Progenitor cell of endocrine pancreas (in vitro differentiated cells): ENCODE results near the gene PRCD. TPM values are rescaled to one million over a fixed set of nuclear protein-coding genes. Genes with fewer than 3 reads are reported as not detected.
"Not testable (repeated sequence)": the region's sequence is repeated elsewhere in the genome, so short reads cannot be mapped to it uniquely, and the experiment has no call there.

Experiments used
- DNase-seq: peaks from one replicate; pipeline ENCODE4 v3.0.0; 2021; ENCODE audit warnings: low spot score; ENCODE audit not compliant: unreplicated experiment
- H3K27ac Mint-ChIP-seq: 2 replicates; pipeline ENCODE4 v1.8.0; 2021; ENCODE audit warnings: mild to moderate bottlenecking, moderate library complexity, mixed read lengths
- H3K27me3 Mint-ChIP-seq: 2 replicates; pipeline ENCODE4 v1.8.0; 2021; ENCODE audit warnings: mixed read lengths
- H3K36me3 Mint-ChIP-seq: 2 replicates; pipeline ENCODE4 v1.8.0; 2022; ENCODE audit warnings: mixed read lengths; ENCODE audit not compliant: insufficient read depth
- H3K4me1 Mint-ChIP-seq: 2 replicates; pipeline ENCODE4 v1.8.0; 2021; ENCODE audit warnings: low read depth, mixed read lengths
- H3K4me3 Mint-ChIP-seq: 2 replicates; pipeline ENCODE4 v1.8.0; 2021; ENCODE audit warnings: low read depth, mild to moderate bottlenecking, moderate library complexity, mixed read lengths
- H3K9me3 Mint-ChIP-seq: 2 replicates; pipeline ENCODE4 v1.8.0; 2021; ENCODE audit warnings: low read depth, mixed read lengths
- CTCF ChIP-seq: fragments of 200-600 bp; sonication (generic); IDR thresholded peaks from one replicate; pipeline ENCODE4 v1.5.0; 2021; ENCODE audit warnings: antibody characterized with exemption, mild to moderate bottlenecking; ENCODE audit not compliant: unreplicated experiment
- total RNA-seq: library from RNA; stranded (reverse); gene quantifications from 2 replicates; pipeline ENCODE4 v1.2.1, GENCODE V29; 2021

The PRCD gene
- total RNA-seq, 1 donor from 2014 or later = 0.86 TPM

- no peaks in the 10 kb centered on the region for H3K4me1 Mint-ChIP-seq
- no peaks in the 10 kb centered on the region for H3K9me3 Mint-ChIP-seq
- TF ChIP-seq CTCF = no peak
- H3K27me3 Mint-ChIP-seq = peaks cover 27% of the 10 kb centered on the region
- H3K36me3 Mint-ChIP-seq = no peaks in the 10 kb centered on the region
- no peak for DNase-seq
- H3K4me3 Mint-ChIP-seq = no peak overlapping the region
- H3K27ac Mint-ChIP-seq = no peak overlapping the region
These were observed 26.5 kb upstream of the PRCD start for GRCh38 chr17:76513306-76513692.

DNA sequence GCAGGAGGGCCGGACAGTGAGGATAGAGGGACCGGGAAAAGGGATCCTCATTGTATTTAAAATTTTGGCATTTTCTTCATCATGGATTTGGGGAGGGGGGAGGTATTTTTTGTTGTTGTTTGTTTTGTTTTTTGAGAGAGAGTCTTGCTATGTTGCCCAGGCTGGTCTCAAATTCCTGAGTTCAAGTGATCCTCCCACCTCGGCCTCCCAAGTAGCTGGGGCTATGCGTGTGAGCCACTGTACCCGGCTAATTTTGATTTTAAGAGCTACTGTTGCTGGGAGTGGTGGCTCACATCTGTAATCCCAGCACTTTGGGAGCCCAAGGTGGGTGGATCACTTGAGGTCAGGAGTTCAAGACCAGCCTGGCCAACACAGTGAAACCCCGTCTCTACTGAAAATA lies 25.5 kb upstream of the PRCD start:
- not testable (repeated sequence) for H3K9me3 Mint-ChIP-seq, H3K27ac Mint-ChIP-seq, H3K4me1 Mint-ChIP-seq, DNase-seq, H3K36me3 Mint-ChIP-seq, H3K4me3 Mint-ChIP-seq
- peaks cover 24% of the 10 kb centered on the region for H3K27me3 Mint-ChIP-seq

DNA sequence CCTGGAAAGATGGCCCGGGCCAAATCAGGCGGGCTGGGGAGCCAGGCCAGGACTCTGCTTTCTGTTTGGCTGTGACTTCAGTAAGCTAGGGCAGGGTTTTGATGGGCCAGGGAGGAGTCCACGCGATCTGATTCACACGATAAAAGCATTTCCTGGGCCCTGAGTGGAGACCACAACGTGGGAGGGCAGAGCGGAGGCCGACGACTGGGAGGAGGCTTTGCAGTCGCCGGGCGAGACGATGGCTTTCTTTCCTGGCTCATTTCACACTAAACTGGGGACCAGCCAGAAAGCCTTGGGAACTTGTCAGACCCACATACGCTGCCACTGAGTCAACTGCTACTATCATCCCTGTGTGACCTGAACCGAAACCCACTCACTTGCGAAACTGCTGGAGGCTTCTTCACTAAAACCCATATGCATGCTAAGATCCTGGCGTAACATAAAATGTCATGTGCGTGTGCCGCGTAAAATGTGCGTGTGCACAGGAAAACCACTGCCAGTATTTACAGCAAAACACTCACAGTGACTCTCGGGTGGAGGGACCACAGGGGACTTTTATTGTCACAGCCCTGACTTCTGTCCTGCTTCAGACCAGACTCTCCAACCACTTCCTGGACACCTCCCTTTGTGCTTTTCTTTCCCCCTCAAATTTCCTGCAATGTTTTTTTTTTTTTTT lies 24.4 kb upstream of the PRCD start:
- H3K27ac Mint-ChIP-seq = no peak overlapping the region
- no peaks in the 10 kb centered on the region for H3K9me3 Mint-ChIP-seq
- H3K4me3 Mint-ChIP-seq = no peak overlapping the region
- H3K27me3 Mint-ChIP-seq = peaks cover 32% of the 10 kb centered on the region
- no peak for TF ChIP-seq CTCF
- no peak for DNase-seq
- no peaks in the 10 kb centered on the region for H3K36me3 Mint-ChIP-seq
- no peaks in the 10 kb centered on the region for H3K4me1 Mint-ChIP-seq

GRCh38 chr17:76517638-76518038 lies 22.2 kb upstream of the PRCD start:
- Mint-ChIP-seq H3K4me3 (no peak overlapping the region), H3K4me1 (no peaks in the 10 kb centered on the region), H3K9me3 (no peaks in the 10 kb centered on the region), H3K27me3 (peaks cover 39% of the 10 kb centered on the region), H3K36me3 (no peaks in the 10 kb centered on the region), H3K27ac (no peak overlapping the region)
- TF ChIP-seq CTCF = no peak
- DNase-seq = no peak

- Mint-ChIP-seq H3K4me1 (peaks cover 2% of the 10 kb centered on the region), H3K27me3 (peaks cover 37% of the 10 kb centered on the region), H3K4me3 (no peak overlapping the region), H3K27ac (no peak overlapping the region), H3K36me3 (no peaks in the 10 kb centered on the region), H3K9me3 (no peaks in the 10 kb centered on the region)
- no peak for DNase-seq
- no peak for TF ChIP-seq CTCF
These were observed 20.5 kb upstream of the PRCD start for GRCh38 chr17:76519048-76519966.

- Mint-ChIP-seq H3K4me1 (peaks cover 10% of the 10 kb centered on the region), H3K4me3 (no peak overlapping the region), H3K27me3 (peaks cover 43% of the 10 kb centered on the region), H3K9me3 (no peaks in the 10 kb centered on the region), H3K27ac (no peak overlapping the region), H3K36me3 (no peaks in the 10 kb centered on the region)
- no peak for DNase-seq
- TF ChIP-seq CTCF = no peak
These were observed 18.6 kb upstream of the PRCD start for GRCh38 chr17:76521262-76521661.

DNA sequence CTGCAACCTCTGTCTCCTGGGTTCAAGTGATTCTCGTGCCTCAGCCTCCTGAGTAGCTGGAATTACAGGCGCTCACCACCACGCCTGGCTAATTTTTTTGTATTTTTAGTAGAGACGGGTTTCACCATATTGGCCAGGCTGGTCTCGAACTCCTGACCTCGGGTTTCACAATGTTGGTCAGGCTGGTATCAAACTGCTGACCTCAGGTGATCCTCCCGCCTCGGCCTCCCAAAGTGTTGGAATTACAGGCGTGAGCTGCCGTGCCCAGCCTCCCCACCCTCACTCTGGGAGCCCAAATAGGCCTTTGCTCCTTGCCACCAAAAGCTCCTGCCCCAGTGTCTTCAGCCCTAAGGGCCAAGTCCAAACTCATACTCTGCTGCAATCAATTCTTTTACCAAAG lies 18.2 kb upstream of the PRCD start:
- H3K36me3 Mint-ChIP-seq, H3K9me3 Mint-ChIP-seq, H3K27ac Mint-ChIP-seq, H3K4me3 Mint-ChIP-seq, H3K4me1 Mint-ChIP-seq, DNase-seq: not testable (repeated sequence)
- peaks cover 43% of the 10 kb centered on the region for H3K27me3 Mint-ChIP-seq
